GM18868 (cell line): Measurements from ENCODE around the gene CEP70.

Experiments used
- ATAC-seq: cut with Tn5 transposase; IDR thresholded peaks from one replicate; pipeline ENCODE4 v1.9.1; 2021; ENCODE audit warnings: mild to moderate bottlenecking, moderate library complexity; ENCODE audit not compliant: unreplicated experiment

CEP70 gene

GRCh38 chr3:138472141-138472825 is 121.8 kb downstream of the CEP70 start:
- no peak for ATAC-seq

- no peak for ATAC-seq
These were observed 122.6 kb downstream of the CEP70 start for GRCh38 chr3:138471481-138471880.

DNA sequence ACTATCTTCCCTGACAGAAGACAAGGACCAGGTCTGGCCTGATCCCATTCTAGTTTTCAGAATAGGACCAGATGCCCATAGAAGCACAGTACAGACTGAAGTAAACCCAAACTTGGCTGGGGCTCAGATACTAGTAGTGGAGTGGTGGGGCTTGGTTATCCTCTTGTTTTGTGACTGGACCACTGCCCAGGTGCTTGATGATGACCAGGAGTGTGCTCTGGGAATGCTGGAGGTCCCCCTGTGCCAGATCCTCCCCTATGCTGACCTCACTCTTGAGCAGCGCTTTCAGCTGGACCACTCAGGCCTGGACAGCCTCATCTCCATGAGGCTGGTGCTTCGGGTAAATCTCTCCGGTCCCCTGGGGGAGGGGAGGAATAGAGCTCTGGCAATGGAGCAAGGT is 123.4 kb downstream of the CEP70 start:
- no peak for ATAC-seq

DNA sequence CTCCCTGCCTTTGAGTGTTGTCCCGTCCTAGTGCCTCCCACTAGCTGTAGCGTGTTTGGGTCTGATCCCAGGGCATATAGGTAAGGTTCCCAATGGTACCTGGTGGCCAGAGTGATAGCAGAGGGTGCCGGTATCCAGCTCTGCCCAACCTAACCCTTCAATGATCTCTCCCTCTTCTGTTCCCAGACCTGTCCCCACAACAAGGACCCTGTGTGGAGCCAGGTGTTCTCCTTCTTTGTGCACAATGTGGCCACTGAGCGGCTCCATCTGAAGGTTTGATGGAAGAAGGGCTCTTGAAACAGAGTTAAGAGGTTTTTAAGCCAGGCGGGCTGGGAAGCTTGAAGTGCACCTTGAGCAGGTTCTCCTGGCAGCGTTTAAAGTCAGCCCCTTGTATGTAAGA is 124.2 kb downstream of the CEP70 start:
- no peak for ATAC-seq

- ATAC-seq = no peak
These were observed 125.2 kb downstream of the CEP70 start for GRCh38 chr3:138468886-138469285.

DNA sequence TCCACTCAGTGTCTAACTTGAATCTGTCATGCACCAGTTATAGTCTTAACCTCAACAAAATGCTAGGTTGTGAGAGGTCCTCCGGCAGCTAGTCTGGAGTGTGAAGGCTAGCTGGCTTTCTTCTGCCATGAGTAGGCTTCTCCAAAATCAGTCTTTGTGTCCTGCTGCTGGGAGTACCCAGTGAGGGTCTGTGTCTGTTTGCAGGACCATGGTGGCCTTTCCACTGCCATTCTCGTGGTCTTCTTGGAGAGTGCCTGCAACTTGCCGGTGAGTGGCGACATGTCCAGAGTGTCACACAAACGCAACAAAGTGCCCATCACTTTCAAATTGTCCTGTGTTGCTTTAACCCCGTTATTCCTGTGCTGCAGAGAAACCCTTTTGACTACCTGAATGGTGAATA is 125.6 kb downstream of the CEP70 start:
- ATAC-seq = no peak

GRCh38 chr3:138467931-138468330 is 126.1 kb downstream of the CEP70 start:
- ATAC-seq = no peak

GRCh38 chr3:138465925-138466324 is 128.1 kb downstream of the CEP70 start:
- ATAC-seq = no peak

DNA sequence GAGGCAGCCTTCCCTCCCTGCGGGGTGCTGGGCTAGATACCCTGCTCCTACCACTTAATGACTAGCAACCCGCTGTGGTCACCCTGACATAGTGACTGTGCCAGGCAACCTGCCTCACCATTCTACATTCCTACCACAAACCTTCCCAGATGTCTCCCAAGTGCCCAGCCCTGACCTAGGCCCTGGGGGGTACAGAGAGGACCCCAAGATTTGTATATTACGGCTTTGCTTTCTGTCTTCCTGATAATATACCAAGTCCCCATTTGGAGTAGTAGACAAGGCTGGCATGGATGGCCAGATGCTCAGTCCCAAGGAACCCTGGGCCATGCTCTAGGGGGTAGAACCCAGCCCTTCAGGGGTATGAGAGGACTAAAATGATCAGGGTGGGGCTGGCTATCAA is 128.6 kb downstream of the CEP70 start:
- no peak for ATAC-seq

DNA sequence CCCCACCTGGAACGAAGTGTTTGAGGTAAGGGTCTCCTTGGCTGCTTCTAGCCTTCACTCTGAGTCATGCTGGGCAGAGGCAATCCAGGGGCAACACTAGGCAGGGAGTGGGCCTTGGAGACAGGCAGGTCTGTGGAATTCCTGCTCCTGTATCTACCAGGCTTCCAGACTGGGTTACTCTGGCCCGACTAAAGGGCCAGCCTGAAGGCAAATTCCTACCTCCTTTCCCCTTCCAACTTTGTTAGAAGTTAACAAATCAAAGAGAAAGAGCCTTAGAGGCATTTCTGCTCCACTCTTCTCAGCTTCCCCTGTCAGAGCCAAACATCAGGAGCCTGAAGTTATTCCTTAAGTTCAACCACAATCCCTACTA is 129.6 kb downstream of the CEP70 start:
- no peak for ATAC-seq

- ATAC-seq = no peak
These were observed 130.2 kb downstream of the CEP70 start for GRCh38 chr3:138463724-138464490.

DNA sequence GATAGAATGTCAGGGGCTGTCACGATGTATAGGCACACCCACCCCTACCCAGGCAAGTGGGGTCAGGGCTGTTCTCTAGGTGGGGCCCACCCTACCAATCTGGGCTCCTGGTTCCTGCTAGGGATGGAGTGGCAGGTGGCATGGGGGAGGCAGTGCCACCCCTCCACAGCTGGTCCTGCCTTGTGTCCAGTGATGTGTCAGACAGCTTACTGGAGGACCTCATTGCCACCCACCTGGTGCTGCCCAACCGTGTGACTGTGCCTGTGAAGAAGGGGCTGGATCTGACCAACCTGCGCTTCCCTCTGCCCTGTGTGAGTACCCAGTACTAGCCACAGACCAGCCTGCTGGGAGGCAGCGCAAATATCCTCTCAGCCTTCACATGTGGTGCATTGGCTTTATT is 132.2 kb downstream of the CEP70 start:
- ATAC-seq = no peak

DNA sequence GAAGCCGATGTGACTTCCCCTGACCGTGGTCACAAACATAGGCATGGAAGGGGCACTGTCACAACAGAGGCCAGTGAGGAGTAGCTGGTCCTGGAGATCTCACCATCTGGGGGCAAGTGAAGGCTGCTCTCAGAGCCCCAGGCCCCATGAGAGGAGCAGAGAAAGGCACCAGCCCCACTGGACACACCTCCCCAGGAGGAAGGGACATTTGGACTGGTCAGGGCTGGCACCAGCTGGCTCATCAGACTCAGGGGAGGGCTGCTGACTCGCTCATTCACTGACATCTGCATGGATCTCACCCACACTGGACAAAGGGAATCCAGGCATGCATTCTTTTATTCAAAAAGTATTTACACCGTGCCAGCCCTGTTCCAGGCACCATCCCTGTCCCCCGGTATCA is 132.8 kb downstream of the CEP70 start:
- no peak for ATAC-seq

DNA sequence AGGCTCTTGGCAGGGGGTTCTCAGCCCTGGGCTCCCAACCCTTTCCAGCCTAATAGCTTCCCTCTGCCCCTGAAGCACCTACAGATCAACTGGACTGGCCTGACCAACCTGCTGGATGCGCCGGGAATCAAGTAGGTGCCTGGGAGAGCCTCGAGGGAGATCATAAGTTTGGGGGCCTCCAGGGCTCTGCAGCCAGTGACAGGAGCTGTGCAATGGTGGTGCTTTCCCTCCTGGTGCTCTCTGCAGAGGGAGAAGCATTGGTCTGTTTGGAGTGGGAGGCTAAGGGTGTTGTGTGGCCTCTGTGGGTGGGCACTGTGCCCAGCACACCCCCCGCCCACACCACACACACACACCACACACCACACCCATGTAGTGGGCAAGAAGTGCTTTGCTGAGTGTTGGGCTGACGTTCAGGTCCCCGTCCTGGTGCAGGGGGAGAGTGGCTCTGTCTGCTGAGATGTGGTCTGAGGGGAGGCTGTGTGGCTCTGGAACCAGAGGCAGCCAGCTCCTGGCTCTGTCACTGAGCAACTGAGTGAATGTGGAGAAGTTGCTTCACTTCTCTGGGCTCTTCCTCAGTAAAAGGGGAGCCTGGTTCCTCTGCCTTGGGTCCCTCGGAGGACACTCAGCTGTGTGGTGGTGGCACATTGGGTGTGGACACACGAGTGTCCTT is 133.4 kb downstream of the CEP70 start:
- ATAC-seq = no peak

GRCh38 chr3:138459619-138460535 is 134.2 kb downstream of the CEP70 start:
- no peak for ATAC-seq

- ATAC-seq = no peak
These were observed 135.1 kb downstream of the CEP70 start for GRCh38 chr3:138458774-138459499.

- no peak for ATAC-seq
These were observed 136.0 kb downstream of the CEP70 start for GRCh38 chr3:138457863-138458735.

- no peak for ATAC-seq
These were observed 136.8 kb downstream of the CEP70 start for GRCh38 chr3:138456961-138457862.
